Activated CD4-positive, alpha-beta T cell treated with anti-CD3 and anti-CD28 coated beads for 1 hour (primary cell): ENCODE results near the gene SULT2A1.
"Not testable (repeated sequence)": the region's sequence is repeated elsewhere in the genome, so short reads cannot be mapped to it uniquely, and the experiment has no call there.

Source experiments
- DNase-seq: peaks from one replicate; pipeline ENCODE4 v3.0.0-alpha.2; 2020

The SULT2A1 gene

DNA sequence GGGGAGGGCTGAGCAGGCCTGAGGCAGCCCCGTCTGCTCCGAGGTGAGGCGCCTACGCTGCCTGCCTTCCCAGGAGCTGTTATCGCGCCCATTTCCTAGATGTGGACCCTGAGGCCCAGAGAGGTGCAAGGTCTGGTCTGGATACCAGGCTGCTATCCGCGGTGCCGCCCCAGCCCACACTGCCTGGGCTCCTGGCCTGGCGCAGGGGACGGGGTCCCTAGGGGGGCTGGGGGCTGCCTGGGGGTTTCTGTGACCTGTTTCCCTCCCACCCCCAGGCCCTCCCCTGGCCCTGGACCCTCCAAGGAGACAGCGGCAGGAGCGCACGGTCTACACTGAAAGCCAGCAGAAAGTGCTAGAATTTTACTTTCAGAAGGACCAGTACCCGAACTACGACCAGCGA lies 26.3 kb downstream of the SULT2A1 start:
- not testable (repeated sequence) for DNase-seq

DNA sequence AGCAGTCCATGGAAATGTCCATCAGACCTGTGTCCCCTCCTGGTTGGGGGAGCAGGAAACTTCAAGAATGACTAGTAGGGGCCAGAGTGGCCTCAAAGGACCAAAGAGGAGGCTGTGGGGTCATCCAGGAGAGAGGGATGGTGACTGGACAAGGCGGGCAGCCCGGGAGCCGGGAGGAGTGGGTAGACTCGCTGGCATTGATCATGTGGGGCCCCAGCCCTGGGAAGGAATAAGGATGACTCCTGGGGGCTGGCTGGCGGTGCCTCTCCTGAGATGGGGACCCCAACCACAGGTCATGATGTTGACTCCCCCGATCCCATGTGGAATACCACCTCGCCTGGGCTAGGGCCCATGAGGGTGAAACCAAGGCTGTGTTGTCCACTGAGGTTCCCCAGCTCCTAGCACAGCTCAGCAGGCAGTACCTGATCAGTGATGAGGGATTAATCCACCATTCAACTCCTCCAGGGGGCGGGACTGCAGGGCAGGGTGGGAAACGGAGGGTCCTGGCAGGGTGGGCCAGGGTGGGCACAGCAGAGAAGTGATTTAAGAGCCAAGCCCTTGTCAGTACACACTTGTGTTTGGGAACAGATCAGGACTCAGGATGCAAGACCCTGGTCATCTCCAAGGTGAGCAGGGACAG lies 27.3 kb downstream of the SULT2A1 start, which contains the start of gene TPRX2:
TSS of gene TPRX2 (plus strand) at position 590 of the 640 bp plus-strand sequence. CDS start at position 602, 12 bp downstream.
- not testable (repeated sequence) for DNase-seq

DNA sequence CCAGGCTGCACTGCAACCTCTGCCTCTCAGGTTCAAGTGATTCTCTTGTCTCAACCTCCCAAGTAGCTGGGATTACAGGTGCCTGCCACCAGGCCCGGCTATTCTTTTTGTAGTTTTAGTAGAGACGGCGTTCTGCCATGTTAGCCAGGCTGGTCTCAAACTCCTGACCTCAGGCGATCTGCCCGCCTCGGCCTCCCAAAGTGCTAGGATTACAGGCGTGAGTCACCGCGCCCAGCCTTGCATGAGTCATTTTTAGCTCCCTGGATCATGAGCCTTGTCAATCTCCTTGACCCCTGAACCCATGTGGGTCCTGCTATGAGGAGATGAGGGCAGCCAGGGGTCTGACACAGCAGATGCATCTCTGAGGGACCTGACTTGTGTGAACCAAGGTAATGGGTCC lies 27.9 kb downstream of the SULT2A1 start:
- DNase-seq: not testable (repeated sequence)

DNA sequence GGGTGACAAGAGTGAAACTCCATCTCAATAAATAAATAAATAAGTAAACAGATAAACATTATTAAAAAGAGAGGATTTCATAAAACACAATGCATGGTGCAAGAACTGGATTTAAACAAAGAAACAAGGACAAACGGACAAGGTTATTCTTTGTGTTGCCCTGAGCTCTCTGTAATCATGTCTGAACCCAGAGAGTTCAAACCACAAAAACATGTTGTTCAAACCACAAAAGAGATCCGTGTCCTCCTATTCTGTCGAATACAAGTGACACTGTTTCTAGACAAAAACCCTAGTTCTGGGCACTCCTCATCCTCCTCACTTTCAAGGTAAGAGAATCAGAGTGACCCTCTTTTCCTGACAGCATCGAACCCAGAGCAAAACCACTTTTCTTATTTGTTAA lies 31.7 kb downstream of the SULT2A1 start:
- no peak for DNase-seq

DNA sequence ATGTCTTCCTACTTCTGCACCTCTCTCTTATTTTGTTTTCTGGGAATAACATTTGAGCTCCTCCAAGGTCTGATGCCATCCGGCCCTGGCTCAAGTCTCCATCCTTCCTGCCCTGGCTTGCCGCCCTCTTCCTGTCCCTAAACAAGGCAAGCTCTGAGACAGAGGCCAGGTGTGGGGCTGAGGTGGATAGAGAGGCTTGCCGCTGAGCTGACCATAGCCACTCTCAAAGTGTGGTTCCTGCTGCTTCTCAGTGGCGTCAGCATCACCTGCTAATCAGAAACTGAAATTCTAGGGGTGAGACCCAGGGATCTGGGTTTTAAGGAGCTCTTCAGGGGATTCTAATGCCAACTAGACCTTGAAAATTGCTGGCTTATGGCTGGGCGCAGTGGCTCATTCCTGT lies 33.1 kb downstream of the SULT2A1 start:
- DNase-seq: no peak

DNA sequence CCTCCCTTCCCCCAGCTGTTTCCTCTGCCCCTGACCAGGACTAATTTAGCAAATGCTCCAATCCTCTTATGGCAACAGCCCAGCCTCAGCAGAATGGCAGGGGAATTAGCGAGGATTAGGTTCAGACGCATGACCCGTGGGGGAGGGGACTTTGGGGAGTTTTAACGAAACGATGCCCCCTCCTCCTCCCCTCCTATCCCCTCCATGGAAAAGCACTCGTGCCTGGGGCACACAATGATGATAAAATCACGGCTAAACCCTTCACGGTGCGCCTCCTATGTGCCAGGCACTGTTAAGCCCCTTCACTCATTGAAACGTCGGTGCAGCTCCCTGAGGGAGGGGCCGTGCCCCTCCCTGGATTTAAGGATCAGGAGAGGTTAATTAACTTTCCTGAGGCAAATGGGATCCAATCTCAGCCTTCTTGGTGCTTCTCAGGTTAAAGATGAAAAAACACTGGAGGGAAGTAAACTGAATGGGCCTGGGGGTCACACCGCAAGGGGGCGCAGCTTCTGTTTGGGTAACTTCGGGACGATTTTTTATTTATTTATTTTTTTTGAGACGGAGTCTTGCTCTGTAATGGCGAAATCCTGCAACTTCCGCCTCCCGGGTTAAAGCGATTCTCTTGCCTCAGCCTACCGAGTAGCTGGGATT lies 37.2 kb downstream of the SULT2A1 start:
- DNase-seq: no peak

DNA sequence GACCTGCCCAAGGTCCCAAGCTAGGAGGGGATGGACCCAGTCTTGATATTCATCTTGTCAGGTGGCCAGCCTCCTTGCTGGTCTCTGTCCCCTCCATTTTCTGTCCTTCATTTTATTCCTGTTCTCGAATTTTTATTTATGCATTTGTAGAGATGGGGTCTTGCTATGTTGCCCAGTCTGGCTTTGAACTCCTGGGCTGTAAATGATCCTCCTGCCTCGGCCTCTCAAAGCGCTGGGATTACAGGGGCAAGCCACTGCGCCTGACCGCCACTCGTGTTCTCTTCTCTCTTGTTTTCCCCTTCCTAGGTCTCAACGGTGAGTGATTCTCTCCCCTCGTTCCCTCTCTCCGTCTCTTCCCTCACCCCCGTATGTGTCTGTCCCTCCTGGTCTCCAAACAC lies 37.7 kb downstream of the SULT2A1 start:
- DNase-seq: no peak

DNA sequence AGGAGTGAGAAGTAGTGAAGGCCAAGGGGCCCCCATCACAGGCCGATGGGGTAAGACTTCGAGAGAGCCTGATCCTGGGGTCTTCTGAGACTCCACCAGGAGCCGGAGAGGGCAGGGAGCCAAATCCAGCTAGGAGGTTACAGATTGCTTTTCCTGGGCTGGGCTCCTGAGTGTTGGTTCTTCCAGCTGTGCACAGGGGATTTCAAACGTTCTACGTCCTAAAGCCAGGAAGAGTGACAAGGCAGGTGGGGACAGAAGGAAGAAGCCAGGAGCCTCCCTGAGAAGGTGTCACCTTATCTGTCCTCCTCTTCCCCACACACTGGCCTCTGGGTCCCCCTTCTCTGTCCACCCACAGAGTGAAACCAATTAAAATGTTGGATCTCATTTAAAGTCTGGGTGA lies 43.2 kb downstream of the SULT2A1 start:
- no peak for DNase-seq

DNA sequence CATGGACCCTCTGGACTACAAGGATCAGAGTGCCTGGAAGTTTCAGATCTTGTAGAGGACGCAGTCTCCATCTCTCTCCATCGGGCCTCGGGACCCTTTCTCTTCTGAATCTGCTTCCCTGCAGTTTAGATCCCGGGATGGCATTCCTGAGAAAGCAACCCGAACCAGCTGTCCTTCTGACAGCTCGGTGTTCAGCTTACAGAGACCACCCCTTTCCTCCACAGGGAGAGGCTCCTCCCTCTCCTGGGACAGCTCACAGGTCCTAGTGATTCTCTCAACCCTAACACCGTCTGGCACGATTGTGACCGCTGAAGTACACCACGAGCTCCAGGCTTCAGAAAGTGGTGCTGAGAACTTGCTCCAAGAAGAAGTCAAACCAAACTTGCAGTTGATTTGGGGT lies 46.2 kb downstream of the SULT2A1 start:
- DNase-seq: no peak

DNA sequence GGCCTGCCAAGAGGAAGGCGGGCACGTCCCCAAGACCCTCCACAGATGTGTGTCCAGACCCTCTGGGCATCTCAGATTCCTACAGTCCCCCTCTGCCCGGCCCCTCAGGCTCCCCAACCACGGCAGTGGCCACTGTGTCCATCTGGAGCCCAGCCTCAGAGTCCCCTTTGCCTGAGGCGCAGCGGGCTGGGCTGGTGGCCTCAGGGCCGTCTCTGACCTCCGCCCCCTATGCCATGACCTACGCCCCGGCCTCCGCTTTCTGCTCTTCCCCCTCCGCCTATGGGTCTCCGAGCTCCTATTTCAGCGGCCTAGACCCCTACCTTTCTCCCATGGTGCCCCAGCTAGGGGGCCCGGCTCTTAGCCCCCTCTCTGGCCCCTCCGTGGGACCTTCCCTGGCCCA lies 46.7 kb downstream of the SULT2A1 start:
- DNase-seq: no peak

DNA sequence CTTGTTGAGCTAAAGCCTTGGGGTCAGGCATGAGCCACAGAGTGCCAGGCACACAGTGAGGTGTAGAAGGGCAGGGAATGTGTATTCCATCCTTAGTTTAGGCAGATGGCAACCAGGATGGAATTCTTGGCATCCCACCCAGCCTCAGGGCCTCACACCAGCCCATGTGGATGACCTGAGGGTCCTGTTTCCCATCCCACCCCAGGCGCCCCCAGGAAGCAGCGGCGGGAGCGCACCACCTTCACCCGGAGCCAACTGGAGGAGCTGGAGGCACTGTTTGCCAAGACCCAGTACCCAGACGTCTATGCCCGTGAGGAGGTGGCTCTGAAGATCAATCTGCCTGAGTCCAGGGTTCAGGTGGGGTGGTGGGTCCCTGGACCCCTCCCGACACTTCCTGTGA lies 50.1 kb downstream of the SULT2A1 start:
- DNase-seq: no peak

DNA sequence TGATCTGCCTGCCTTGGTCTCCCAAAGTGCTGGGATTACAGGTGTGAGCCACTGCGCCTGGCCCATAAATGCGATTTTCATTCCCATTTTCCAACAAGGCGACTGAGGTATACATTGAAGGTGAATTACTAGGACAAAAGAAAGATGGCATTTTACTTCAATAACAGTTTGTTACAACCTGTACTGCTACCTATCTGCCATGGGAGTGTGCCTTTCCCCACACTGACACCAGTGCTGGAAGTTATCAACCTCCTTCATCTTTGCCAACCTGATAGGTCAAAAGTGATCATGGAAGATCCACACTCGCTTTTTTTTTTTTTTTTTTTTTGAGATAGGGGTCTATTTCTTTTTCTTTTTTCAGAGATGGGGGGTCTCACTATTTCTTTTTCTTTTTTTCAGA lies 53.4 kb downstream of the SULT2A1 start:
- no peak for DNase-seq

DNA sequence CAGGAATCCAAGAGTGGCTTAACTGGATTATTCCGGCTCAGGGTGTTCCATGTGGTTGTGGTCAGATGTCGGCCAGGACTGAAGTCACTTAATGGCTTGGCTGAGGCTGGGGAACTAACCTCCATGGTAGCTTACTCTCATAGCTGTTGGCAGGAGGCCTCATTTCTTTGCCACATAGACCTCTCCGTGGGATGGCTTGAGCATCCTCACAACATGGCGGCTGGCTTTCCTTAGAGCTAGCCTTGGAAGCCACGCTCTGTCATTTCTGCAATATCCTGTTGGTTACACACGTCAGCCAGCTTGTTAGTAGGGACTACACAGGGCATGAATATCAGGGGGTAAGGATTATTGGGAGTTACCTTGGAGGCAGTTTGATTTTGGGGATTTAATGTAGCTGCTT lies 59.3 kb downstream of the SULT2A1 start:
- DNase-seq: no peak

DNA sequence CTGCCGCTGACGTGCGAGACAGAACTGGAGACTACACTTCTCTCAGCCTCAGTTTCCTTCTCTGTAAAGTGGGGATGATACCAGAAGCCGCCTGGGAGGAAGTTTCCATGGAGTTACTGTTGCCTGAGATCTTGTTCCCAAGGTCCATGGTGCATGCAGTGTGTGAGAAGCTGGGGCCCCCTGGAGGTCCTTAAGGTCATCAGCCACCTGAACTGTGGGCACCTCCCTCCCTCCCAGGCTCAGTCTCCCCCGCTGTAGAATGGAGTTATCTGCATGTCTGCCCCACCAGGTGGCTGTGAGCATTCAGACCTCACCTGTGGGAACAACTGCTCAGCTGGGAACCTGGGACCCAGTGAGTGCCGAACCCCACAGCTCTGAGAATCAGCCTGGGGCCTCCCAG lies 61.7 kb downstream of the SULT2A1 start:
- DNase-seq: no peak

DNA sequence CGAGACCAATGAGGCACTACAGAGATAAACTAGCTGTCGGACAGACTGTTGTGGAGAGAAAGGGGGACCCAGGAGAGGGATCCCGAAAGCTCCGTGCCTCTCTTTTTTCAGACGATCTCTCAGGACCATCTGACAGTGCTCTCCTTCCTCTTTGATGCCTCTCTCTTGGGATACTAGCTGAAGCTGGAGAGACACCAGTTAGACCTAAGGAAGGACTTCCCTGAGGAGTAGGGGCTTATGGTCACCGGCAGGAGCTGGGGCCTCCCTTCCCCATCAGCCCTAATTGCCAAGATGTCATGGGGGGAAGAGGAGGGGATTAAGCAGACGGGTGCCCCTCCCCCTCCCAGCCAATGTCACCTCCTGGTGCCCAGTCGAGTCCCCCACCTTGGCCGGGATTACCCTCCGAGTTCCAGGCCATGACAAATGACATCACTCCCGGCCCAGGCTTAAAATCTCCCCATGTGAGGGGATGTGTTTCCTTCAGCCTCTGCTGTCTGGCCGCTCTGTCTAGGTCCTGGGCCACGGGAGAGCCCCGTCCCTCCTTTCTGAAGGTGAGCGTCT lies 64.6 kb downstream of the SULT2A1 start, which contains the start of gene CRX:
TSS of gene CRX (plus strand) at position 478 of the 561 bp plus-strand sequence. CDS start 12,507 bp downstream, outside the sequence.
- DNase-seq: no peak
